B cell (primary cell): Measurements from ENCODE around the gene UBE2G2.

Source experiments
- CTCF ChIP-seq: fragments of 200-600 bp; IDR thresholded peaks from one replicate; pipeline ENCODE4 v1.8.0; 2022; ENCODE audit warnings: antibody characterized with exemption, mild to moderate bottlenecking
- EZH2 ChIP-seq: IDR thresholded peaks from 2 replicates; pipeline ENCODE4 v1.6.1; 2012; ENCODE audit warnings: borderline replicate concordance, low read depth, mild to moderate bottlenecking, moderate library complexity, low read length; ENCODE audit not compliant: insufficient read depth, poor library complexity, severe bottlenecking

GRCh38 chr21:44802396-44803153, 955 bp upstream of the UBE2G2 start:
- TF ChIP-seq CTCF (no peak), EZH2 (no peak)
